Fibroblast of lung (primary cell): Measurements from ENCODE around the gene PFKP. TPM values are rescaled to one million over a fixed set of nuclear protein-coding genes. Genes with fewer than 3 reads are reported as not detected.

Experiments
- DNase-seq, 2 donors: peaks; one replicate each; pipeline versions ENCODE4 v3.0.0 to v3.0.0-alpha.2; 2010; ENCODE audit warnings: low read depth in 2 of 2
- H2AFZ ChIP-seq: 2 replicates; pipeline ENCODE4 v1.5.1; 2012; ENCODE audit warnings: low read length, control low read depth, inconsistent platforms
- H3K27ac ChIP-seq: 2 replicates; pipeline ENCODE4 v1.5.1; 2011; ENCODE audit warnings: low read length, control low read depth; ENCODE audit not compliant: insufficient read depth
- H3K27me3 ChIP-seq: 2 replicates; pipeline ENCODE4 v1.5.1; 2011; ENCODE audit warnings: mild to moderate bottlenecking, low read length; ENCODE audit not compliant: control insufficient read depth, insufficient read depth
- H3K36me3 ChIP-seq: 2 replicates; pipeline ENCODE4 v1.5.1; 2011; ENCODE audit warnings: low read length; ENCODE audit not compliant: control insufficient read depth, insufficient read depth
- H3K4me1 ChIP-seq: 2 replicates; pipeline ENCODE4 v1.5.1; 2011; ENCODE audit warnings: low read length; ENCODE audit not compliant: control insufficient read depth, insufficient read depth; ENCODE audit errors: extremely low read depth
- H3K4me2 ChIP-seq: 2 replicates; pipeline ENCODE4 v1.5.1; 2011; ENCODE audit warnings: low read length, control low read depth; ENCODE audit not compliant: insufficient read depth; ENCODE audit errors: extremely low read depth
- H3K4me3 ChIP-seq, 4 experiments: fragments of 200-600 bp in 1 of 4; sonication (generic) in 1 of 4; replicated peaks in 1 of 4; 2 replicates each; pipeline ENCODE4 v1.5.1; 2011 to 2016; ENCODE audit warnings: low read length in 4 of 4, low read depth in 3 of 4, mild to moderate bottlenecking in 3 of 4, control low read depth in 2 of 4, inconsistent platforms in 1 of 4, mixed read lengths in 1 of 4; ENCODE audit not compliant: insufficient read depth in 1 of 4; ENCODE audit errors: control extremely low read depth in 1 of 4
- H3K79me2 ChIP-seq: 2 replicates; pipeline ENCODE4 v1.5.1; 2012; ENCODE audit warnings: mild to moderate bottlenecking, low read length, inconsistent platforms; ENCODE audit not compliant: control insufficient read depth, insufficient read depth
- H3K9ac ChIP-seq: 2 replicates; pipeline ENCODE4 v1.5.1; 2011; ENCODE audit warnings: mild to moderate bottlenecking, low read length, control low read depth; ENCODE audit not compliant: insufficient read depth
- H3K9me3 ChIP-seq: 2 replicates; pipeline ENCODE4 v1.5.1; 2012; ENCODE audit warnings: low read depth, low read length; ENCODE audit not compliant: control insufficient read depth, insufficient read depth
- H4K20me1 ChIP-seq: 2 replicates; pipeline ENCODE4 v1.5.1; 2011; ENCODE audit warnings: low read length; ENCODE audit not compliant: control insufficient read depth, insufficient read depth; ENCODE audit errors: extremely low read depth
- CTCF ChIP-seq, 2 donors: IDR thresholded peaks in 1 of 2; conservative IDR thresholded peaks in 1 of 2; 1 replicate in 1 of 2; 2 replicates in 1 of 2; pipeline ENCODE4 v1.5.1; 2011 to 2012; ENCODE audit warnings: low read length in 2 of 2, control low read depth in 1 of 2, inconsistent platforms in 1 of 2, low read depth in 1 of 2, mild to moderate bottlenecking in 1 of 2
- EZH2 ChIP-seq: IDR thresholded peaks from 2 replicates; pipeline ENCODE4 v1.5.1; 2012; ENCODE audit warnings: low read length, control low read depth, mild to moderate bottlenecking; ENCODE audit errors: missing control alignments
- polyA plus RNA-seq, 2 donors: library from polyadenylated mRNA; depleted of rRNA in 1 of 2; stranded (reverse) in 1 of 2; unstranded in 1 of 2; fragments of >200 nt; gene quantifications; 2 replicates each; pipeline ENCODE4 v1.2.1, GENCODE V29; 2011 to 2012; ENCODE audit warnings: missing spikeins in 1 of 2
- total RNA-seq: library from RNA; depleted of rRNA; stranded (reverse); fragments of >200 nt; gene quantifications from 2 replicates; pipeline ENCODE4 v1.2.1, GENCODE V29; 2014

PFKP gene
- total and polyA plus RNA-seq, 2 donors (not counting 1 experiment from before 2014, with no cell fraction given): 74.3 to 90.3 TPM

DNA sequence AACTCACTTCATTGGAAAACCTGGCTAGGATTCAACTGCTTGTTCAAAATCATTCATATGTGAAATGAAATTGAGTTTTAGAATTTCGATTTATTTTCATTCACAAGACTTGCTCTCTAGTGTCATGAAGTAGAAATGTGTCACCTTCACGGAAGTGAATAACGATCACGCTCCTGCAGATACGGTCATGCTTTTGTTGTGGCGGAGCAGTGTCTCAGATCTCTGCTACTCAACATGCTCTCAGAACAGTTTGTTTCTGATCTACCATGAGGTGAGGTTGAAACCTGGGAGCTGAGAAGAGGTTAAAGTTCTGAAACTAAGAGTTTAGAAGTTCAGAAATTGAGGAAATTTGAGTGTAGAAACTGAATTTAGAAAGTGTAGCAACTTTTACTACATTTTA, 119.0 kb downstream of the PFKP start:
- H3K36me3 ChIP-seq: no peaks in the 10 kb centered on the region
- H3K9ac ChIP-seq: no peak overlapping the region
- no peaks in the 10 kb centered on the region for H3K9me3 ChIP-seq
- DNase-seq: no peak
- H2AFZ ChIP-seq: no peak overlapping the region
- no peak overlapping the region for H3K4me3 ChIP-seq
- no peak for TF ChIP-seq EZH2
- no peak for TF ChIP-seq CTCF (conservative IDR thresholded peaks at IDR 0.05 in 1 of 2, IDR thresholded peaks at IDR 0.05 in 1 of 2; ENCODE audit: low read depth in 1 of 2, low read length in 2 of 2)
- no peaks in the 10 kb centered on the region for H3K4me1 ChIP-seq
- H4K20me1 ChIP-seq: no peaks in the 10 kb centered on the region
- H3K27me3 ChIP-seq: peaks cover 7% of the 10 kb centered on the region
- no peaks in the 10 kb centered on the region for H3K79me2 ChIP-seq
- H3K4me2 ChIP-seq: no peak overlapping the region
- H3K27ac ChIP-seq: no peak overlapping the region

Other genes starting within 250 kb of the PFKP start
- 40.6 and 73.7 TPM in 2 replicates for gene PITRM1, start 105.2 kb downstream of the PFKP start, total RNA-seq
- 53.1 and 91.5 TPM in 2 replicates for gene PITRM1, start 105.2 kb downstream of the PFKP start, polyA plus RNA-seq